Stimulated activated CD8-positive, alpha-beta memory T cell treated with anti-CD3 and anti-CD28 coated beads, Interleukin-2, amount 100 ng/mL, for 1 hour (primary cell): Measurements from ENCODE around the gene BROX.
"Not testable (repeated sequence)": the region's sequence is repeated elsewhere in the genome, so short reads cannot be mapped to it uniquely, and the experiment has no call there.

Source experiments
- DNase-seq, 2 donors: peaks; one replicate each; pipeline ENCODE4 v3.0.0-alpha.2; 2020; ENCODE audit warnings: low read depth in 2 of 2

Gene BROX

GRCh38 chr1:222712253-222713090 is at the start of gene BROX, which contains the start of gene AIDA:
TSS of gene BROX (plus strand) at chr1:222712564. CDS start at chr1:222715700, 3,136 bp downstream.
TSS of gene AIDA (minus strand) at chr1:222712491. CDS start at chr1:222712317, 174 bp downstream.
- peak; percentile 92 to 94 for DNase-seq

GRCh38 chr1:222663431-222663934 is 48.9 kb upstream of the BROX start:
- DNase-seq: no peak

DNA sequence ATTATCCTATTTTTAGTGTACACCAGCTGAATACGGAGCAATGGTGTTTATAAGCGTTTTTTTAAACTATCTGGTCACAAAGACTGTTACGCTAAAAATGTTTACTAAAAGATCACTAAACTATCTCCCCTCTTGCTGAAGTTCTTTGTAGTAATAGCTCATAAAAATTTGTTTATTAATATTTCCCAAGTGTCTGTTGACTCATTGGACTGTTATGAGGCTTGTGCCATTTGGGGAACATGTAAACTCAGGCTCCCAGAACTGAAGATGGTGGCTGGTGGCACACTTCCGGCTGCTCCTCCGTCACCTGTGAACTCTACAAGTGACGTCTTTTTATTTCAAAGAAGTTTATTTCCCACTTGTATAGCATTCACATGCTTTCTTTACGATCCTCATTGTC is 46.4 kb upstream of the BROX start:
- DNase-seq: no peak

- not testable (repeated sequence) for DNase-seq
Observed at GRCh38 chr1:222668184-222668583, 44.2 kb upstream of the BROX start.

DNA sequence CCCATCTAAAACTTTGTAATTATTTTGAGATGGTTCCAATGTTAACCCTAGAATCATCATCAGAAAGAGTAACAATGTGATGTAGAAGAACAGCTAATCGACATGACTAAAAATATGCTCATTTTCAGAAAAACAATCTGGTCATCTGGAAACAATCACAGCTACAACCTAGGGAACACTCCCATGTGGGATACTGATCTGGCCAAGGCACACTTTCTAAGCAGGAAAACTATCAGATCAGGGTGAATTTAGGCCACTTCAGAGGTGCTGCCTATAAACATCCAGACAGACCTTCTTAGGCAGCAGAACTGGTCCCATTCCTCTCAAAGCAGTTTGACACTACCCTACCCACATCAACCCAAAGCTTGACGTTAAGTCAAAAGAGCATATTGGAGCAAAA is 43.3 kb upstream of the BROX start:
- not testable (repeated sequence) for DNase-seq

GRCh38 chr1:222670110-222670509 is 42.3 kb upstream of the BROX start:
- no peak for DNase-seq

DNA sequence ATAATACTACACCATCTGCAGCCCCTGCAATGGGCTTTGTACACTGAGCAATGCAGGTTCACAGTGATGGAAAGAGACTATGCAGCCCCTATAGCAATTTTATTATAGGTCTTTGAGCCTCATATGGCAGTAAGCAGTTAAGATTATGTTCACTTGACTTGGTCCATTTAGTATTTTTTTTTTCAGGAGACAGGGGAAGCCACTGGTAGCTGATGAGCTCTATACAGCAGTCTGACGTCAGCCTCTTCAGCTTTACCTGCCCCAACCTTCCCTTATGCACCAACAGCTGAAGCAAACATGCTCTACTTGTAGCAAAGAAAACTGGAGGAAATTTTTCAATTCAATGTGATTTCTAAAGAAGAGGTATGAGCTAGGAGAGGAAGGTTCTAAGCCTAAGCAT is 32.3 kb upstream of the BROX start:
- DNase-seq: no peak

DNA sequence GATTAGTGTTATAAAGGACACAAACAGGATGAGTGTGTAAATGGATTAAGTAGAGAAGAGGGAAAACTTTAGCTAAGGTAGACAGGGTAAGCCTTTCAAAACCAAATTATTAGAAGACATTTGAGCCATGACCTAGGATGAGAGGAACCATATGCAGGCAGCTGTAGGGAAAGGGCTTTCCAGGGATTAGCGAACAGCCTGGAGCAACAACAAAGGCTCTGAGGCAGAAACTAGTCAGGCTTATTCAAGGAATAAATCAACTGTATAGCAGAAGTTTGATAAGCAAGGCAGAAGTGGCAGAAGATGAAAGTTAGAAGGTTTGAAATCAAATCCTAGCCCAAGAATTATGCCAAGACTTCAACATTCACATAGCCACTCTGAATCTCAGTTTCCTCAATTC is 21.3 kb upstream of the BROX start:
- DNase-seq: no peak

DNA sequence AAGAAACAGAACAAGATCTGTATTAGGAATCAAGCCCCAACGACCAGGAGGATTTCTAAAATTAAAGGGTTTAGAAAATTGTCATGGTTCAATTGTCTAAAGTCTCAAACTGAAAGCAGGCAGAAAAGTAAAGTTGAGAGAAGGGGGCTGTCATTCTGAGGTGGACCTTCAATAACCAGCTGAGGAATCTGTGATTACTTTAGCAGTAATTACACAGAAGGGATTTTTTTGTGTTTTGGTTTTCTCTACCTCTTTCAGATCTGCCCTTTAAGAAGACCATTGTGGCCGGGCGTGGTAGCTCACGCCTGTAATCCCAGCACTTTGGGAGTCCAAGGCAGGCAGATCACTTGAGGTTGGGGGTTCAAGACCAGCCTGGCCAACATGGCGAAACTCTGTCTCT is 17.4 kb upstream of the BROX start:
- DNase-seq: no peak

DNA sequence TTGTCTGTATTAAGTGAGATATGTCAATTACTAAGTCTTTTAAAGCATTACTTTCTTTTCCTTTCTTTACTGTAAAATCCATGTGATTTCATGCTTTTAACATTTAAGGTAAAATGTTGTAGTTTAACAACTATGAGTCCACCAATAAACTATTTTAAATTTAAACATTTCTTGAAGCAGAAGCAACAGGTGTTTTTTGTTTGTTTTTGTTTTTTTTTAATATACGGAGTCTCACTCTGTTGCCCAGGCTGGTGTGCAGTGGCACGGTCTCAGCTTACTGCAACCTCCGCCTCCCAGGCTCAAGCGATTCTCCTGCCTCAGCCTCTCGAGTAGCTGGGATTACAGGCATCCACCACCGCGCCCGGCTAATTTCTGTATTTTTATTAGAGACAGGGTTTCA is 15.6 kb upstream of the BROX start:
- no peak for DNase-seq

- DNase-seq: no peak
Observed at GRCh38 chr1:222697203-222697602, 15.2 kb upstream of the BROX start.

- DNase-seq: no peak
Observed at GRCh38 chr1:222697826-222698225, 14.5 kb upstream of the BROX start.

- DNase-seq: no peak
Observed at GRCh38 chr1:222702210-222702609, 10.2 kb upstream of the BROX start.

- DNase-seq: no peak
Observed at GRCh38 chr1:222704260-222704659, 8.1 kb upstream of the BROX start.

DNA sequence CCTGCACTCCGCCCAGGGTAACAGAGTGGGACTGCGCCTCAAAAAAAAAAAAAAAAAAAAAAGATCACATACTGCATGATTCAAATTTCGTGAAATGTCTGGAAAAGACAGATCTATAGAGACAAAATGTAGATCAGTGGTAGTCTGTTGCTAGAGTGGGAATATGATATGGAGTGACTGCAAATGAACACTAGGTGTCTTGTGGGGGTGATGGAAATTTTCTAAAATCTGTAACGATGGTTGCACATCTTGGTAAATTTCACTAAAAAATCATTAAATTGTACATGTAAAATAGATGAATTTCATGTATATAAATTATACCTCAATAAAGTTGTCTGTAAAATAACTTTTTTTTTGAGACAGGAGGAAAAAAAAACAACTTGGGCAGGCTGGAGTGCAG is 5.5 kb upstream of the BROX start:
- no peak for DNase-seq

DNA sequence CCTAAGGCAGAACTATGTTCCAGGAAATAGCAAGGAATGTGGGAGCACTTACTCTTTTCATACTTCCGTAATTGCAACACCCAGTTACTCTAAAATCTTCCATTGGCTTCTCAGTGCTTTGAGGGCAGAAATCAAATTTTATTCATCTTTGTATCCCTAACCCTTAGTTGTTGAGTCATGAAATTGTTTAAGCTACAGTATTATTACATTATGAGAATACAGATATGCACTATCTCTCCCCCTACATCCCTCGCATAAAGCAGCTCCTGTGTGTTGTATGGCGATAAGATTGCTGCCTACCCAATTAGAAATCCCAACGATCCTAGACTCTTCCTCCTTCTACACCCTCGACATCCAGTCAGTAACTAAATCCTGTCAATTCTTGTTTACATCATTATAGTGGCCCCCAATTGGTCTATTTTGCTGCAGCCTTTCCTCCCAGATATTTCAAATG is 2.6 kb upstream of the BROX start:
- DNase-seq: no peak

GRCh38 chr1:222711319-222712252 is 778 bp upstream of the BROX start:
- peak in 1 of 2 donors; percentile 26 for DNase-seq

- peak; percentile 84 for DNase-seq
Observed at GRCh38 chr1:222713091-222713961, 962 bp downstream of the BROX start.

DNA sequence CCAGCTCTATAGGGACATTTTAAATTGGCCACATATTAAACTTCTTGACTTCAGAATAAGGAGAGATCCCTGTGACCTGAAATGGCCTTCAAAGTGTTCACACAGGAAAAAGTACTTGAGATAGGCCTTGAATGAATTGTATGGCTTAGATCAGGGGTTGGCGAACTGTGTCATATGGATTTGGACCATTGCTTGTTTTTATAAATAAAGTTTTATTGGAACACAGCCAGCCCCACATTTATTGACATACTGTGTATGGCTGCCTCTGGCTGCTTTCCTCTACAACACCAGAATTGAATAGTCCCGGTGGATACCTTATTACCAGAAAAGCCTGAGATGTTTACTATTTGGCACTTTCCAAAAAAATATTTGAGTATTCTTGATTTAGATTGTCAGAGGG is 4.0 kb downstream of the BROX start:
- DNase-seq: no peak

DNA sequence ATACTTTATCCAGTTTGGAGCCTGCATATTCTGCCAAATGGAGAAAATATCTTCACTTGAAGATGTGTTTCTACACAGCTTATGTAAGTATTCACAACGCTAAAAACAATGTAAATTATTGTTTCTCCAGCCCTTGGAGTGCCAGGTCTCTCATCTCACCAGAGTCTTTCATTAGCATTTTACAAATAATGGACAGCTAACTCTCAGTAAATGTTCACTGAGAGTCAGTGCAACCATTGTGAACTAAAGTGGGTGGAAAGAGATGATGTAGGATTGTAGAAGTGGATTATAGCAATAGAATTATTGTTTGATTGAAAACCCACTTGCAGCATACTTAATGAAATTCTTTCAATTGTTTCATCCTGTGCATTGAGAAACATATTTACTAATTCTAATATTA is 16.4 kb downstream of the BROX start:
- no peak for DNase-seq

GRCh38 chr1:222730866-222731265 is 18.5 kb downstream of the BROX start:
- no peak for DNase-seq
